Activated effector memory CD4-positive, alpha-beta T cell treated with Interleukin-2 at 50 U/mL for 16 hours (primary cell): Measurements from ENCODE around the gene UVRAG.

Source experiments
- DNase-seq: peaks from one replicate; pipeline ENCODE4 v3.0.0-alpha.2; 2020

Gene UVRAG

DNA sequence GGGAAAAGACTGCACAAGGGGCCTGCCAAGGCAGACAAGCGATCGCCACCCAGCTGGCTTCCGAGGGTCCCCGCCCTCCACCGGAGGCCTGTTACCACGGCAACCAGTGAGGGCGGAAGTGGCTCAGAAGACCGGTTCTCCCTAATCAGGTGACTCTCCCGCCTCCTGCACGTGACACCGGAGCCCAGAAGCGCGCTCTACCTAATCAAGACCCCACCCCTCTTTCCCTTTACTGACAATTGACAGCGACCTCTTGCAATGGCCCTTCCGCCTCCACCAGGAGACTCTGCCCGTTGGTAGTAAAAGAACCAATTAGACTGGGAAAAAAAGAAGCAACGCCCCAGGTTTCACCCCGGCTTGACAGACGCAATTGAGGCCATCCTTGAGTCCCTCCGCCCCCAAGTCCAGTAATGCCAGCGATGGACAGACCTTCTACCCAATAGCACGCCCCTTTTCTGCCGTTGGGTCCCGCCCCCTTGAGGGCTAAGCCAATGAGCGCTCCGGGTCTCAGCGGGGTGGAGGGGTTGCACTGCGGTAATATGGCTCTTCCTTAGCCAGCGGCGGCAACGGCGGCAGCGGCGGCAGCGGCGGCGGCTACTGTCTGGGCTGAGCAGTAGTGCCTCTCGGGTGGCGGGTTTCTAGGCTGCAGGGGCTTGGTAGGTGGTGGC lies at the start of gene UVRAG:
Gene UVRAG, plus strand, starts transcription at position 534 of the 668 bp plus-strand sequence. CDS start 198 bp downstream, outside the sequence.
- DNase-seq = peak; percentile 98

DNA sequence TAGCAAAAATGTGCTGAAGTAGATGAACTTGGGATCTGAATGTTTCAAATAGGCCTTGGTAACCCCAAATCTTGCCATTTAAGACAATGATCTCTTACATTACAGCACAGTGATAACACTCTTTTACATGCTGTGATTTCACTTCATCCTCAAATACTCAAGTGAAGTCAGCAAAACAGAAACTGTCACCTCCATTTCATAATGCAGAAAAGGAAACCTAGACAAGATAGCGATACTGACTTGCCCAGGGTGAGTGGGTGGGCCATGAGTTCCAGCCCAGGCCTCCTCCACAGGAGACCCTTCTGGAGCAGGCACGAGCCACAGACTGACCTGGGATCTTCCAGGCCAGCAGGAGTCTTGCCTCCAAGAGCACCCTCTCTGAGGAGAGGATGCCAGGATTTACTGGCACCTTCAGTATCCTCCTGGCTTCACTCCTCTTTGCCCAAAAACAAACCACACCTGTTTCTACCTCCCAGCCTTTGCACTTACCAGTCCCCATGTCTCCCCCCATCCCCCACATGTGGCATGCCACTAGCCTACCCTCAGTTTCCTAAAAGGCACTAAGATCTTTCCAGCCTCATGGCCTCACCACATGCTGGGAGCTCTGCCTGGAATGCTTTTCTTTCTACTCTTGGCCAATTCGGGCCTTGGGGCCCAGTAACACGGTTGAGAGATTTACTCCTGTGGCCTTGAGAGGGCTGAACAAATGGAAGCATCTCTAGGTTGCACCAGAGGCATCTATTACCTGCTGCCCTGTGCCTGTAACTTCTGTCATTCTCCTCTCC lies 48.4 kb upstream of the UVRAG start:
- no peak for DNase-seq

DNA sequence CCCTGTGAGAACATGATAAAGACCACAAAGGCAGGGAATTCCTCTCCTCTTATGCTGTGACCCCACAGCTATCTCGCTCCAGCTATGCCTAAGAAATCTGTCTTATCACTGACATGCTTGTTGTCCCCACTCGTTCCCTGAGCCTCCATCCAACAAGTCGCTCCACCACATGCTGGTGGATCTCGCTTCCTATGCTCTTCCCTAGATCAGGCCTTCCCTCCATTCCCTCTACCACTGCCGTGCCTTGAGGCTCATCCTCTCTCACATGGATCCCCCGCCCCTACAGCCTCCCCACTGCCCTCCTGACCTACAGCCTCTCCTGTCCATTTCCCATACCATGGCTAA lies 47.8 kb upstream of the UVRAG start:
- no peak for DNase-seq

DNA sequence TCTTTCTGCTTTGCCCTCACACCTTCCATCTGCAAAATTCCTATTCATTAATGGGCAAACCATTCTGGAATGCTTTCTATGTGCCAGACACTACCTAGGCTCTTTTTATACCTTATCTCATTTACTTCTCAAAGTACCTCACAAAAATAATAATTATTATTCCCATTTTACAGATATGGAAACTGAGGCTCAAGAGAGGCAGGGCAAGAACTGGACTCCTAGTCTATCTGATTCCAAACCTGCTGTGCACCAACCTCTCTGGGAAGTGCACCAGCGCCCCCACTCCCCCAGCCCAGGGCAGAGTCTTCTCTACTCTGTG lies 47.3 kb upstream of the UVRAG start:
- DNase-seq = no peak

DNA sequence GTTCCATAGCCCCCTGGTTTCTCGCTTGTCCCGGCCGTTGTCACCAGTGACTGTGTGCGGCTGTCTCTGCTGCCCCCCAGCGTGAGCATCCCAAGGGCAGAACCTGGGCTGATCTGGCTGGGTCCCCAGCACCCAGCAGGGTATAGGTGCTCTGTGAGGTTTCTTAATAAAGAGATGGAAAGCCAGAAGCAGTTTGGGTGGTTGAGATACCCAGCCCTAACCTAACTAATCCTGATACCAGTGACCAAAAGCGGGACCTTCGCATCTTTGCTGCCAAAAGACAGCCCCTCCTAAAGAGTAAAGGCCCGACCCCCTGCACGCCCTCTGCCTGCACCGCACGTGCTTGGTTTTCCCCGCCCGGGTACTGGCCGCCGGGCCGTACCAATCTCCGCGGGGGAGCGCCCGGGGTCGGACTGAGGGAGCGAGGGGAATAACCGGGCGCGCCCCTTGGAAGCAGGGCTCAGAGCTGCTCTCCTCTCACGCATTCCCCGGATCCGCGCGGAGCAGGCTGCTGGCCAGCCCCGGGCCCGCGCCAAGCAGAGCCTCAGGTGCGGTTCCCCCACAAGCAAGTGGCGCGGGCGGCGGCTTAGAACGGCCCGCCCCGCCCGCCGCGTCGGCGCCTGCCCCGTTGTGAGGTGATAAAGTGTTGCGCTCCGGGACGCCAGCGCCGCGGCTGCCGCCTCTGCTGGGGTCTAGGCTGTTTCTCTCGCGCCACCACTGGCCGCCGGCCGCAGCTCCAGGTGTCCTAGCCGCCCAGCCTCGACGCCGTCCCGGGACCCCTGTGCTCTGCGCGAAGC lies 46.7 kb upstream of the UVRAG start, which contains the start of gene DGAT2:
Gene DGAT2, plus strand, starts transcription at position 667 of the 797 bp plus-strand sequence. CDS start 214 bp downstream, outside the sequence.
- peak; percentile 57 for DNase-seq

DNA sequence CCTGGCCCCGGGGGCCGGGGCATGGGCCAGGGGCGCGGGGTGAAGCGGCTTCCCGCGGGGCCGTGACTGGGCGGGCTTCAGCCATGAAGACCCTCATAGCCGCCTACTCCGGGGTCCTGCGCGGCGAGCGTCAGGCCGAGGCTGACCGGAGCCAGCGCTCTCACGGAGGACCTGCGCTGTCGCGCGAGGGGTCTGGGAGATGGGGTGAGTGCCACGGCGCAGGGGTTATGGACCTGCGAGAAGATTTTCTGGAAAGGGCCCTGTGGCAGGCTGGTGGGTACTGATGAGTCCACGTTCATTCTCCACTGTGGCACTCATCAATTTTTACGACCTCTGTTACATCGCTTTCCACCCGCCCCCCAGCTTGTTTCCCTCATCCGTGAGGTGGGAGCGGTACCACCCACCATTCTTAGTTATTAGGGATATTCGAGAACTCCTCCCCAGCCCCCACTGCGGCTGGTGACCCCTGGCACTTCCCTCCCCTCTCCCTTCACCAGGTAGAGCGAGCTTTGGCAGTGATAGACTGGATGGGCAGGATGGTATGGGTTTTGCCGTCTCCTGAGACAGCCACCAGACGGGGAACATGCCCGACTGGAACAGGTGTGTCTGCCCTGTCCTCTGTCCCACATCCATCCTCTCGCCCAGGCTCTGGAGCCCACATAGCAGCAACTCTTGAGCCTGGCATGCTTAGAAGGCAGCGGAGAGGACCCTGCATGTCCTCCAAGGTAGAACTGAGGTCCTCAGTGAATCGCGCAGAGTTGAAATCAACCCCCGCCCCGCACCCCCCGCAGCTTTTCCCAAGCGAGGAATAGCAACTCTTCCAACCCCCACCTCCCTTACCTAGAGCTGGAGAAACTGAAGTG lies 45.9 kb upstream of the UVRAG start:
- no peak for DNase-seq

DNA sequence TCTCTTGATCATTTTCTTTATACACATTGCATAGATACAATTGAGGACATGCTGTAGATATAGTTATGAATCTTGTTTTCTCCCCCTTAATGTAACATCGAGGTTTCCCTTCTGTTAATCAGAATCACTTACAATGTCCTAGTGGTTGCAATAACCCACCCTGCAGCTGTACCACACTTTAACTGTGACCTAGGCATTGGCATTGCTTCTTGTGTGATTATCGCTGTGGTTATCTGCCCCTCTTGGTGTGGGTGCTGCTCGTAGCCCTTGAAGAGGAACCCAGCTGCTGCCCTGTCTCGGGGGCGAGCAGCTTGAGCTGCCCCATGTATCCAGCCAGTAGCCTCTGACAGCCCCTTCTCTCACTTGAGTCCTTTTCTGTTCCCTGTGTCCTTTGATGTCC lies 44.9 kb upstream of the UVRAG start:
- no peak for DNase-seq

DNA sequence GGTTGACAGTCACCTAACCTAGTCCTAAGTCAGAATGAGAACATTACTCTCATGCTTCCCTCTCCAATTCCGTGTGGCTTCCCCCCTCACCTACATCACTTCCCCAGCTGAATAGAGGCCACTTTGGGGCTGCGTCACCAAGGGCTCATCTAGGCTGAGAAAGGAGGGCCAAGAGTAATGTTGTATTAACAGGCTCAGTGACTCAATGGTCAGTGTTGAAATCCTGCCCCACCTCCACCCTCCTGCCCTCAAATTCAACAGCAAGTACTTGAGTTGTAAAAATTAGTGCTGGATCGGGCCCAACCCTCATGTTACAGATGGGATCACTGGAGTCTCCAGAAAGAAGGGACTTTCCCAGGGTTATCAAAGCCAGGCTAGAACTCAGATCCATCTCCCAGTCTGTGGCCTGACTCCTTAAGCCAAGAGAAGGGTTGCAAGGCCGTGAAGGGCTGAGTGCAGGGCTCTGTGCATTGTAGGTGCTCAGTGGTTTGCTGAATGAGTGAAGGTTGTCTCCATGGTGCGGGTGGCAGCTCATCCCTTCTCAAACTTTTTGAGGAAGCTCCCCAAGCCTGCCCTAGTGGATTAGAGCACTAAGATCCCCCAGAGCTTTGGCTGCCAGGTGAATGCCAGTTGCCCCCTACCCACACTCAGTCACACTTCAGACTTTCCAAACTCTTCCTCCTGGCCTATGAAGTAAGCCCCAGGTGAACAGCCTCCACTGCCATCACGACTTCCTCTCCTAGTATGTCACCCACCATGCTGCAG lies 43.2 kb upstream of the UVRAG start:
- DNase-seq = no peak

DNA sequence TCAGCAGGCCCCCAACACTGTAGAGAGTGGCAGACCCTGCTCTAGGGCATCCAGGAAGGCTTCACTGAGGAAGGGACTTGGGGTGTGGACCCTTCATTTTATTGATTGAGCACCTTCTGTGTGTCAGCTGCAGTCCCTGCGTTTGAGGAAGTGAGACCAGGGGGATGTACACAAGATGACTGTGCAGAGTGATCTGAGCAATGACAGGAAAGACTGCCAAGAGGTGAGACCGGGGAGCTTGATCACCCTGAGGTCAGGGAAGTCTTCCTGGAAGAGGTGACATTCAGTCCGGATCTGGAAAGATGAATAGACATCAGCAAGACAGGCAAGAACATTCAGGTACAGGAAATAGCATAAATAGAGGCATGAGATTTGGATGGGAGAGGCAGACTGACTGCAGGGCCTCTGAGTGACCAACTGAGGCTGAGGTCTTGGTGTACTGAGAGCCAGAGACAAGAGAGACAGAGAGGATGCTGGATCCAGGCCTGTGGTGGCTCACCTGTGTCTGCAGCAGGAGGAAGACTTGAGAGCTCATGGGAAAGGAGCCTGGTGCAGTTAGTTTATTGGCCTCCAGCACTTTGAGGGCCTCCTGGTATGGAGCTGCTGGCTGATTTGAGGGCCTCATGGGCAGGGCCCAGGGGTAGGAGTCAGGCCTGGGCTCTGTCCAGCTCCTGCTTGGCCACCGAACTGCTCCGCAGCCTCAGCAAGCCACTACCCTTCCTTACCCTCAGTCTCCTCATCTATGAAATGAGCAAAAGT lies 41.2 kb upstream of the UVRAG start:
- DNase-seq = no peak

DNA sequence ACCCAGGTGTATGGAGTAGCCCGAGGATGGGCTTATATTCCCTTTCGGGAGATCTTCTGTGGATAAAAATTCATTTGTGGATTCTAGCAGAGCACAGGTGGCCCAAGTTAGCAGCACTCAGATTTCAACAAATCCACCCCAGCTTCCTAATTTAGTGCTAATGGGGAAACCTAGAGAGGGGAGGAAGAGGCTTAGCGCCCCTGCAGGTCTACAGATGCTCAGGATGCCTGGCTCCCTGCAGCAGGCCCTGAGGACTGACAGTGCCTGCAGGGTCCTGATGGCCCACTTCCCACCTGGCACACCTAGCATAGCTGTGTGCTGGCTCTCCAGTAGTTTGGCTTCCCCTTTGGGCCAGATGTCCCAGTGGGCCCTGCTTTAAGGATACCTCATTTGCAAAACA lies 40.0 kb upstream of the UVRAG start:
- no peak for DNase-seq

DNA sequence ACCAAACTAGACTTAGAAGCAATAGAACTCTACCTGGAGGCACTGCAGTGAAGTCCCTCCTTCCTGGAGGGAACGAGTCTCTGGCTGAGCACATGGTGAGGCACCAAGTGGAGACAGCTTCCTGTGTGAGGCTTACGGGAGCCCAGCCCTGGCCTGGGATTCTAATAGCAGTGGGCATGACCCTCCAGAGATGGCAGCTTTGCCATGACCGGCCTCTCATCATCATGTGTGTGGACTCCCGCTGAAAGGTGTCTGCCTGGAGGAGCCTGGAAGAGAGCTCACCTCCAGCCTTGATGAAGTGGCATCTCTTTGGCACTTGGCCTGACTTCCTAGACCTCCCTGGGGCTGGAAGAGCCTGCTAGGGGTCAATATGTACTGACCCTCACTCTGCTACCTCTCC lies 38.5 kb upstream of the UVRAG start:
- DNase-seq = no peak

DNA sequence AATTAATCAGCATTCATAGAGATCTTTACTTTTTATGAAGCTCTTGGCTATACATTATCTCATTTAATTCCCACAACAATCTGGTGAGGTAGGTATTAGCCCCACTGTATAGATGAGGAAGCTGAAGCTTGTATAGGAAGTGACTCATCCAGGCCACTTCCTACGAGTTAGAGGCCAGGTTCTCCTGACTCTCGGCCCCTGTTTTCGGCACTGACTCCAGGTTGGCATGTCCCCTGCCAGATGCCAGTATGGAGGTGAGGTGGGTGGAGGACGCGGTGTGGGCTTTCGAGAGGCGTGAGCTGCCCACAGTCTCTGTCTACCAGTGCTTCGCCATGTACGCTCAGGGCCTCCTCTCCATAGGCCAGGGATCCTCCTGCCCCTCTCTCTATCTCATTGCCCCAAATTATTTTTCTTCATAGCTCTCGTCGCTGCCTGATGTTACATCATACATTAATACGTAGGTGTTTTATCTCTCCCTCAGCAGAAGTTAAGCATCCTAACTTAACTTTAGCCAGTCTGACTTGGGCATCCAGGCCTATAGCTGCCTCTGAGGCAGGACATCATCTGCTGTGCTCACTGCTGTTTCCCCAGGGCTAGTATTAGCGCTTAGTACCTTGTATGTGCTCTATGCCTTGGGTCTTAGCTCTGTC lies 37.4 kb upstream of the UVRAG start:
- no peak for DNase-seq

DNA sequence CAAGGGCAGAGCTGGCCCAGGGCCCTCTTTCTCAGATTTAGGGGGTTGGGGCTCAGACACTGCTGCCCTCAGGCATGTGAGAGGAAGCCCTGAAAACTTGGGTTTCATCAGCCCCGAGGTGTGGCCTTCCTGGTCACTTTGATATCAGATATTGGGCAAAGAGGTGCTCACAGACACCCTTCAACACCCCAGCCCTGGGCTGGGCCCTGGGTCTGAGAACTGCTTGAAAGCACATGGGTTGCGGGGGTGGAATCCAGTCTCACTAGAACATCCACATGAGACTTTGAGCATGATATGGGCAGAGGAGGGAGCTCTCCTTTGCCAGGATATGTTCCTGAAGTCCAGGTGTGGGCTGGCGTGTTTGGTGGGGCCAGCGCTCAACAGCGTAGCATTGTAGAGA lies 36.0 kb upstream of the UVRAG start:
- no peak for DNase-seq

DNA sequence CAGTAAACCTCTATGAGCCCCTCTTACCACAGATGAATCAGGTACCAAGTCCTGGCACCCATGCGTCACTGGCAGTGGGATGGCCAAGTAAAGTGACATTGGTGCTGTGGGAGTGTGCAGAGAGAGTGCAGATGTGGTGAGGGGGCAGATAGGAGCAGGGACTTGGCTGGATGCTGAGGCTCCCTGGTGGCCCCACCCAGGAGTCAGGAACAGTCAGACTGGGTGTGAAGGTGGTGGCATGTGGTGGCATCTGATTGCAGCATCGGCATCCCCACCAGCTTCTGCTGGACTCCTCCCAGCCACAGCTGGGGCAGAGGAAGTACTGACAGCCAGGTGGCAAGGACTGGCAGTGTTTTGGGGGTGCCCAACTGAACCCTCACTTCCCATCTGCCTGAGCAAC lies 35.0 kb upstream of the UVRAG start:
- DNase-seq = no peak

DNA sequence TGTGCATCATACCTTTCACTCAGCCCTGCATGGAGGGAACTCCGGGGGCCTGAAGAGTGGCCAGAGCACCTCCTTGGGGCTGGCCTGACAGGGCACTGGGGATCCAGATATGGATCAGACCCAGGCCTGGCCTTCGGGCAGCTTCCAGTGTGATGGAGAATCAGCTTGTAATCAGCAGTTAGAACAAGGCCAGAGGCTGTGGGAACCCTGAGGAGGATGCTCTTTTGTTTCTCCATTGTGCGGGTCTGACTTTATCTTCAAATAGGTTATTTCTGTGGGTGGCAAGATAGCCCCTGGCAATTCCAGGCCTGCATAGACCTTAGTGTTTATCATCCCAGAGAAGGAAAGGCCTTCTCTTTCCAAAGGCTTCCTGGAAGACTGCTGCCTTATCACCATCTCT lies 34.1 kb upstream of the UVRAG start:
- DNase-seq = no peak

DNA sequence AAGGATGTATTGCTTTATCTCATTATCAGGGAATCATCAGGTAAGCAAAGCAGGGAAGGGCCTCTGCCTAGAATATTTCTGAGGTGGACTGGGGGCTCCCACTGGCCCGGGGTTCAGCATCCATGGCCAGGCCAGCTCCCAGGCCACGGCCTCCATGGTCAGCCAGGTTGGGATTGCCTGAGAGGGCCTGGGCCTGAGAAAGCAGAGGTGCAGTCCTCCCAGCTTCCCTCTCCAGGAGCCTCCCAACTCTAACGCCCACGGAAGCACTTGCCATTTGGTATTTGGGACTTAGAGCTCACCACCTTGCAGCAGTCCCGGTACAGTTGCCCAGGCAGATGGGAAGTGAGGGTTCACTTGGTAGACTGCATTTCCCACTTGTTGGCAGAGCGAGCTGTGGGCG lies 33.7 kb upstream of the UVRAG start:
- no peak for DNase-seq

DNA sequence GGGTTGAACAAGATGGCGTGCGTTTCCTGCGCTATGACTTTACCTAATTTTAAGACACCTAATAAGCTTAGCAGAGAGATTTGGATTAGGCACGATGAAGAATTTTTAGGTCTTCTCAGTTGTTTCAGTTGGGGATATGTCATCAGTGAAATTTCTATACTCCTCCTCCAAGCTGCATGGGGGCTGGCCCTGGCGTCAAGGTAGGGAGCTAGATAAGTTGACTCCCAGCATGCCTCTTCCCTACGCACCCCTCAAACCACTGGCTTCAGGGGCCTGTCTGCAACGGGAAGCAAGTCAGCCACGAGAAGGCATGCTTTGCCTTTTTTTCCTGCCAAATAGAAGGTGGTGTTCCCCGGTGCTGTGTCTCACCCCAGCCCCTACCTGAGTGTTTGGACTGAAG lies 33.2 kb upstream of the UVRAG start:
- no peak for DNase-seq

DNA sequence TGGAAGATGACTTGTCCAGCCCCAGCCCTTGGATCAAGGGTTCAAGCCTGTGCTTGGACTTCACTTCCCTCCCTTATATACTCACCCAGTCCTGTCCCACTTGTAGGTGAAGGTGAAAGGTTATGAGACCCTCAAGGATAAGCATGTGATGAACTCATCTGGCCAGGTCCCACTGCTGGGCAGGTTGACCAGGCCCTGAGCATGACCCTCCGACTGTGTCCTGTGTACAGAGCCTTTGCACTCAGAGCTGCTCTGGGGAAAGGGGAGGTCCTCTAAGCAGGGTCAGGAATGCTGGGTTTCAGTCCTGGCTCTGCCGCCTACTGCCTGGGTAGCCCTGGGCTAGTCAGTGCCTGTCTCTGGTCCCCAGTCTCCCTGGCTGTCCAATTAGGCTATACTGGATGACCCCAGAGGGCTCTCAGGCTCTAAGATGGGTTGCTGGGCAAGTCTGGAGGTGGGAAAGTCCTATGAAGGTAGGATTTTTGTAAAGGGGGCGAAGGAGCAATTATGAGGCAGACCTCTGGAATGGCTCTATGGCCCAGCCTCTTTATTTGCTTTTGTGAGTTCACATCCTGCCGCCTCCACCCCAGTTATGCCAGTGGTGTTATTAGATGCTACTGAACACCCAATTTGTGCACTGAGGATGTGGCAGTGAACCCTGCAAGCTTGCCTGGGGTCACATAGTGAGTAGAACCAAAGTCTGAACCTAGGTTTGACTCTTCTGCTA lies 32.3 kb upstream of the UVRAG start:
- no peak for DNase-seq

DNA sequence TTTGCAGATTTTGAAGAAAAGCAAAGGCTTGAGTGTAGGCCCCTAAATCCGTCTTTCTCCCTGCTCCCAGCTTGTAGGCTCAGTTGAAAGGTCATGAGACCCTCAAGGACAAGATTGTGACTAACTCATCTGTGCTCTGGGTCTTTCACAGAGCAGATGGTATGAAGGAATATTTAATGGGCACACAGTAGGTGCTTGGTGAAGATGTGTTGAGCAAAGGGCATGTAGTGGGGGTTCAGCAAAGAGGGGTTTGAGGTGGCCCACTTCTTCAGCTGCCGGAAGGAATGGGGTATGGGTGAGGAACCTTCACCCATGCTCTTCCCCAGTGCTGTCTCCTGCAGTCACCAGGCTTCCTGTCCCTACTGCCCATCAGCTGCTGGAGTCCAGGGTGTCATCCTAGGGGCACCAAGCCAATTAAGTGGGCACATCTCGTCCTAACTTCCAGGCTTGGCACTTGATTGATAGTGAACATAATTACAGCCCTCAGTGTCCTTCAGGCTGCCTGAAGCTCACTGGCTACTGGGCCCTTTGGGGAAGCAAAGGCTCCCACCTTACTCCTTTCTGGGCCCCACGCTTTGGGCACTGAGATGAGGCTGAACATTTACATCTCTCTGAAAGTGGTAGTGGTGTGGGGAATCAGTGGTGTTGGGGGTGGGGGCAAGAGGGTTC lies 31.5 kb upstream of the UVRAG start:
- DNase-seq = no peak

DNA sequence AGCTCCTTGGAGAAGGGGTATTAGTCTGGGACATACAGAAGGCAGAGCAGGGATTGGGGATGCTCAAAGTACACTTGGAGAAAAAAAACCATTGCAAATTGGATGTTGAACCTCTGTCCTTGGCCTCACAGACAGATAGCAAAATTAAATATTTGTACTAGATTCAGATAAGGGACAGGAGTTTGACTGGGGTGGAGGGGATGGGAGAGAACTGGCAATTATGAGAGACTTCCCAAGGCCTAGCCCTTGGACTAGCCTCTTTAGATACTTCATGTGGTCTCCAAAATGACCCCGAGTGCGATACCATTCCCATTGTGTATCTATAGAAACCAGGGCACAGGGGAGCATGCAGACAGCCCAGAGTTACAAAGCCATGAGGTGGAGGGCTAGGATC lies 30.9 kb upstream of the UVRAG start:
- no peak for DNase-seq
